A549 (cell line): Measurements from ENCODE around the gene IGF2R. TPM values are rescaled to one million over a fixed set of nuclear protein-coding genes. Genes with fewer than 3 reads are reported as not detected.

Experiments
- ATAC-seq, 2 experiments: fragments of 200-7000 bp in 1 of 2; fragments of >200 bp in 1 of 2; cut with Nextera tagmentation in 1 of 2; cut with Tn5 transposase in 1 of 2; 3 replicates each; pipeline versions ENCODE4 v1.8.0 to v1.9.1; 2018 to 2020; ENCODE audit warnings: mild to moderate bottlenecking in 1 of 2, moderate library complexity in 1 of 2
- CTCF ChIA-PET: fragments of 300-600 bp; sonication (Branson Sonifier 250); formaldehyde crosslinking; extraction: SDS; loops from one replicate; lab custom pipeline; 2021; ENCODE audit warnings: antibody characterized with exemption, inconsistent platforms; lab: Yijun Ruan, JAX
- POLR2A ChIA-PET: fragments of 350-600 bp; formaldehyde crosslinking; extraction: SDS; loops from one replicate; lab custom pipeline; 2021; ENCODE audit warnings: antibody characterized with exemption, inconsistent platforms; lab: Yijun Ruan, JAX
- DNase-seq, 2 experiments: peaks; one replicate each; pipeline versions ENCODE4 v3.0.0 to v3.0.0-alpha.2; 2011 to 2016; ENCODE audit warnings: low read depth in 1 of 2, low spot score in 1 of 2
- FAIRE-seq: peaks from 2 replicates; lab custom pipeline; 2011; peaks lifted over from hg19 to GRCh38; lab: Jason Lieb, UNC
- H3K27ac ChIP-seq, 2 experiments: fragments of >200 bp; sonication (Bioruptor Twin); formaldehyde crosslinking; 3 replicates each; pipeline ENCODE4 v1.5.1; 2016 to 2017
- H3K4me1 ChIP-seq: fragments of >200 bp; sonication (Bioruptor Twin); formaldehyde crosslinking; 3 replicates; pipeline ENCODE4 v1.6.1; 2016
- H3K4me2 ChIP-seq: fragments of >200 bp; sonication (Bioruptor Twin); formaldehyde crosslinking; 3 replicates; pipeline ENCODE4 v1.6.1; 2016
- H3K4me3 ChIP-seq: fragments of >200 bp; sonication (Bioruptor Twin); formaldehyde crosslinking; 3 replicates; pipeline ENCODE4 v1.5.1; 2016
- H3K9me3 ChIP-seq: fragments of >200 bp; sonication (Bioruptor Twin); formaldehyde crosslinking; 3 replicates; pipeline ENCODE4 v1.6.1; 2016
- BCL3 ChIP-seq: fragments of >200 bp; sonication (Bioruptor Twin); formaldehyde crosslinking; IDR thresholded peaks from 3 replicates; pipeline ENCODE4 v1.6.1; 2016
- CBX2 ChIP-seq: fragments of 200-600 bp; sonication (generic); IDR thresholded peaks from 2 replicates; pipeline ENCODE4 v1.6.1; 2016; ENCODE audit warnings: low read depth, mild to moderate bottlenecking, borderline replicate concordance
- CBX8 ChIP-seq: fragments of 200-600 bp; sonication (generic); IDR thresholded peaks from 2 replicates; pipeline ENCODE4 v1.6.1; 2016
- CHD2 ChIP-seq: fragments of 150-350 bp; IDR thresholded peaks from 2 replicates; pipeline ENCODE4 v1.6.1; 2014; ENCODE audit warnings: low read length; ENCODE audit not compliant: partially characterized antibody
- E2F6 ChIP-seq: IDR thresholded peaks from 2 replicates; pipeline ENCODE4 v1.6.1; 2012; ENCODE audit warnings: low read depth, borderline replicate concordance
- ESRRA ChIP-seq: fragments of 150-350 bp; IDR thresholded peaks from 2 replicates; pipeline ENCODE4 v1.6.1; 2014; ENCODE audit warnings: mild to moderate bottlenecking, low read length, borderline replicate concordance
- FOSB ChIP-seq: fragments of 250-450 bp; sonication (Bioruptor Pico); IDR thresholded peaks from 2 replicates; pipeline ENCODE4 v1.5.0; 2020; ENCODE audit warnings: mild to moderate bottlenecking, moderate library complexity
- HES2 ChIP-seq: fragments of >200 bp; sonication (Bioruptor Twin); formaldehyde crosslinking; IDR thresholded peaks from 2 replicates; pipeline ENCODE4 v1.6.1; 2016
- HOXB13 ChIP-seq: fragments of 250-450 bp; sonication (Bioruptor Pico); IDR thresholded peaks from 2 replicates; pipeline ENCODE4 v1.5.0; 2020; ENCODE audit warnings: low read depth, mild to moderate bottlenecking, moderate library complexity
- HOXB5 ChIP-seq: fragments of 250-450 bp; sonication (Bioruptor Pico); IDR thresholded peaks from 2 replicates; pipeline ENCODE4 v1.5.0; 2020; ENCODE audit warnings: mild to moderate bottlenecking, moderate library complexity
- KDM1A ChIP-seq: fragments of 200-600 bp; sonication (generic); IDR thresholded peaks from 2 replicates; pipeline ENCODE4 v1.6.1; 2016; ENCODE audit warnings: low read depth, mild to moderate bottlenecking
- MAFK ChIP-seq: fragments of 450-650 bp; IDR thresholded peaks from 2 replicates; pipeline ENCODE4 v1.6.1; 2014; ENCODE audit not compliant: partially characterized antibody
- RAD21 ChIP-seq, 2 experiments: fragments of >200 bp in 1 of 2; sonication (Bioruptor Twin) in 1 of 2; formaldehyde crosslinking in 1 of 2; IDR thresholded peaks in 1 of 2; conservative IDR thresholded peaks in 1 of 2; 2 replicates in 1 of 2; 3 replicates in 1 of 2; pipeline ENCODE4 v1.6.1; 2012 to 2018; ENCODE audit warnings: inconsistent platforms in 1 of 2
- SMC3 ChIP-seq: fragments of >200 bp; sonication (Bioruptor Twin); formaldehyde crosslinking; IDR thresholded peaks from 3 replicates; pipeline ENCODE4 v1.6.1; 2018; ENCODE audit warnings: inconsistent platforms
- ZSCAN20 ChIP-seq: fragments of 250-450 bp; sonication (Bioruptor Pico); IDR thresholded peaks from 2 replicates; pipeline ENCODE4 v1.8.0; 2022; ENCODE audit warnings: mild to moderate bottlenecking, moderate library complexity
- WGBS: methylation state at CpG from one replicate; pipeline ENCODE4 v1.1.6; 2017; ENCODE audit errors: missing lambda C conversion rate; 5-methylcytosine and 5-hydroxymethylcytosine counted together
- polyA plus RNA-seq, 4 experiments: library from polyadenylated mRNA; depleted of rRNA in 3 of 4; stranded (reverse); fragments of >200 nt; fragmentation: RNase III in 1 of 4; extraction: RNeasy Plus Mini Kit Qiagen cat#74134 plus additional on column Dnase treatment in 1 of 4; gene quantifications; 2 replicates in 3 of 4; 3 replicates in 1 of 4; pipeline ENCODE4 v1.2.3, GENCODE V29; 2011 to 2017
- TF ChIP-seq, protein P1 (sequence below): fragments of 200-600 bp; sonication (generic); IDR thresholded peaks from 2 replicates; pipeline ENCODE4 v1.6.1; 2016; ENCODE audit warnings: antibody characterized with exemption, mild to moderate bottlenecking, moderate library complexity
- TF ChIP-seq, protein P2 (sequence below): fragments of >200 bp; sonication (Bioruptor Twin); formaldehyde crosslinking; IDR thresholded peaks from 3 replicates; pipeline ENCODE4 v1.5.1; 2016

IGF2R gene
- polyA plus RNA-seq, 2 of the 4 experiments (the other 2 are of a cell fraction) = 17.6 to 24.9 TPM

DNA sequence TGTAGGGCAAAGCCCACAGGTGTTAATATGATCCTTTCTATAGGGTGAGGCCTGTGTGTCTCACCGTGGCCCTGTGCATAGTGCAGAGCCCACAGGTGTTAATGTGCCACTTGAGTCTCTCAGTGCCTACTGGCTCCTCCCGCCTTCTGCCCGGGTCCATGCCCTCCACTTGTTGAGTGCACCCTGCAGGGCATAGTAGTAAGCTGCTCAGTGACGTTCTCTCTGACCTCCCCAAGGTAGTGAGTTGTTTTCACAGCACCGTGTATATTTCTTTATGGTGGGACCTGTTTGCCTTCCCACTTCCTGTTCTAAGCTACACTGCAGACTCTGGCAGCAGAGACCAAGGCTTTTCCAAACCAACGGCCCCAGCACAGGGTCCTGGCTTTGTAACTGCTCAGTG is 88.2 kb downstream of the IGF2R start:
- DNase-seq (no peak), ATAC-seq (no peak), FAIRE-seq (no peak)
- H3K27ac ChIP-seq = no peak overlapping the region
- WGBS = 83% methylated on average over 6 of the region's 6 CpGs
- TF ChIP-seq HOXB5 (CRISPR knock-in tag) = no peak
- TF ChIP-seq RAD21 (conservative IDR thresholded peaks at IDR 0.05 in 1 of 2, IDR thresholded peaks at IDR 0.05 in 1 of 2) = no peak
- TF ChIP-seq E2F6 = no peak
- TF ChIP-seq CHD2 = no peak
- TF ChIP-seq HOXB13 (CRISPR knock-in tag) = no peak
- no peak for TF ChIP-seq FOSB (CRISPR knock-in tag)
- TF ChIP-seq HES2 = no peak
- TF ChIP-seq CBX2 = no peak
- no peak for TF ChIP-seq KDM1A
- no peak for TF ChIP-seq MAFK
- no peak for TF ChIP-seq ZSCAN20 (CRISPR knock-in tag)
- TF ChIP-seq, protein P1, sequence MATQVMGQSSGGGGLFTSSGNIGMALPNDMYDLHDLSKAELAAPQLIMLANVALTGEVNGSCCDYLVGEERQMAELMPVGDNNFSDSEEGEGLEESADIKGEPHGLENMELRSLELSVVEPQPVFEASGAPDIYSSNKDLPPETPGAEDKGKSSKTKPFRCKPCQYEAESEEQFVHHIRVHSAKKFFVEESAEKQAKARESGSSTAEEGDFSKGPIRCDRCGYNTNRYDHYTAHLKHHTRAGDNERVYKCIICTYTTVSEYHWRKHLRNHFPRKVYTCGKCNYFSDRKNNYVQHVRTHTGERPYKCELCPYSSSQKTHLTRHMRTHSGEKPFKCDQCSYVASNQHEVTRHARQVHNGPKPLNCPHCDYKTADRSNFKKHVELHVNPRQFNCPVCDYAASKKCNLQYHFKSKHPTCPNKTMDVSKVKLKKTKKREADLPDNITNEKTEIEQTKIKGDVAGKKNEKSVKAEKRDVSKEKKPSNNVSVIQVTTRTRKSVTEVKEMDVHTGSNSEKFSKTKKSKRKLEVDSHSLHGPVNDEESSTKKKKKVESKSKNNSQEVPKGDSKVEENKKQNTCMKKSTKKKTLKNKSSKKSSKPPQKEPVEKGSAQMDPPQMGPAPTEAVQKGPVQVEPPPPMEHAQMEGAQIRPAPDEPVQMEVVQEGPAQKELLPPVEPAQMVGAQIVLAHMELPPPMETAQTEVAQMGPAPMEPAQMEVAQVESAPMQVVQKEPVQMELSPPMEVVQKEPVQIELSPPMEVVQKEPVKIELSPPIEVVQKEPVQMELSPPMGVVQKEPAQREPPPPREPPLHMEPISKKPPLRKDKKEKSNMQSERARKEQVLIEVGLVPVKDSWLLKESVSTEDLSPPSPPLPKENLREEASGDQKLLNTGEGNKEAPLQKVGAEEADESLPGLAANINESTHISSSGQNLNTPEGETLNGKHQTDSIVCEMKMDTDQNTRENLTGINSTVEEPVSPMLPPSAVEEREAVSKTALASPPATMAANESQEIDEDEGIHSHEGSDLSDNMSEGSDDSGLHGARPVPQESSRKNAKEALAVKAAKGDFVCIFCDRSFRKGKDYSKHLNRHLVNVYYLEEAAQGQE = no peak
- no peak for TF ChIP-seq CBX8
- TF ChIP-seq SMC3 = no peak
- H3K4me1 ChIP-seq = no peaks in the 10 kb centered on the region
- H3K4me3 ChIP-seq = no peak overlapping the region
- no peak overlapping the region for H3K4me2 ChIP-seq
- POLR2A ChIA-PET = no interaction called here
- H3K9me3 ChIP-seq = no peaks in the 10 kb centered on the region
- CTCF ChIA-PET = no interaction called here

DNA sequence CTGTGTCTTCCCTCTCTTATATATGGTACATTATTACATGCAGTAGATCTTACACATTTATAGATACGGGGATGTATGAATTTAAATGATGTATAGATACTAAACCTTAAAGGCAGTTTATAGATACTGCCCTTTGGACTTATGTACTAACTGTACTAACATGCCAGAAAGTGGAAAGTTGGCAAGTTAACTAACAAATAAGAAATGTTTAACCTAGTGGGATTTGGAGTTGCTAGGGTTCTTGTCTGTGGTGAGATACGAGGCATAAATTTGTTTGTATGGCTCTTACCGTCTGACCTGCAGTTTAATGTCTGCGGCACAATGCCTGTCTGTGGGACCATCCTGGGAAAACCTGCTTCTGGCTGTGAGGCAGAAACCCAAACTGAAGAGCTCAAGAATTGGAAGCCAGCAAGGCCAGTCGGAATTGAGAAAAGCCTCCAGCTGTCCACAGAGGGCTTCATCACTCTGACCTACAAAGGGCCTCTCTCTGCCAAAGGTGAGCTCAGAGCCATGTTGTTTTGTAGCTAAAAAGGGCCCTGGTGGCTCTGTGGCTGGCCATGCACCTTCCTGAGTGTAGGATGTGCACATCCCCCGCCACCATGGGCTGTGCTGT is 89.8 kb downstream of the IGF2R start:
- POLR2A ChIA-PET = no interaction called here
- CTCF ChIA-PET = interaction anchor here (0.9 kb wide), 1 partner anchor 475 kb away, joined by 3 read pairs; no protein-coding TSS in a partner anchor
- 75% methylated on average over 5 of the region's 6 CpGs for WGBS
- no peak for ATAC-seq
- H3K4me1 ChIP-seq = no peaks in the 10 kb centered on the region
- DNase-seq = no peak
- no peak overlapping the region for H3K27ac ChIP-seq
- H3K9me3 ChIP-seq = no peaks in the 10 kb centered on the region
- TF ChIP-seq RAD21 (conservative IDR thresholded peaks at IDR 0.05 in 1 of 2, IDR thresholded peaks at IDR 0.05 in 1 of 2) (no peak), ESRRA (no peak), BCL3 (no peak)
- TF ChIP-seq, protein P2, sequence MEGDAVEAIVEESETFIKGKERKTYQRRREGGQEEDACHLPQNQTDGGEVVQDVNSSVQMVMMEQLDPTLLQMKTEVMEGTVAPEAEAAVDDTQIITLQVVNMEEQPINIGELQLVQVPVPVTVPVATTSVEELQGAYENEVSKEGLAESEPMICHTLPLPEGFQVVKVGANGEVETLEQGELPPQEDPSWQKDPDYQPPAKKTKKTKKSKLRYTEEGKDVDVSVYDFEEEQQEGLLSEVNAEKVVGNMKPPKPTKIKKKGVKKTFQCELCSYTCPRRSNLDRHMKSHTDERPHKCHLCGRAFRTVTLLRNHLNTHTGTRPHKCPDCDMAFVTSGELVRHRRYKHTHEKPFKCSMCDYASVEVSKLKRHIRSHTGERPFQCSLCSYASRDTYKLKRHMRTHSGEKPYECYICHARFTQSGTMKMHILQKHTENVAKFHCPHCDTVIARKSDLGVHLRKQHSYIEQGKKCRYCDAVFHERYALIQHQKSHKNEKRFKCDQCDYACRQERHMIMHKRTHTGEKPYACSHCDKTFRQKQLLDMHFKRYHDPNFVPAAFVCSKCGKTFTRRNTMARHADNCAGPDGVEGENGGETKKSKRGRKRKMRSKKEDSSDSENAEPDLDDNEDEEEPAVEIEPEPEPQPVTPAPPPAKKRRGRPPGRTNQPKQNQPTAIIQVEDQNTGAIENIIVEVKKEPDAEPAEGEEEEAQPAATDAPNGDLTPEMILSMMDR = no peak
- no peak overlapping the region for H3K4me2 ChIP-seq
- FAIRE-seq = no peak
- no peak overlapping the region for H3K4me3 ChIP-seq
